Aorta (tissue), 5 donors: ENCODE data around the gene NTRK1. TPM values are rescaled to one million over a fixed set of nuclear protein-coding genes. Genes with fewer than 3 reads are reported as not detected.

ENCODE experiments used
- ATAC-seq: fragments of 200-7000 bp; cut with Tn5 transposase; one replicate; pipeline ENCODE4 v1.9.1; 2022; ENCODE audit warnings: moderate library complexity; ENCODE audit not compliant: low FRiP score
- DNase-seq, 2 donors: peaks; one replicate each; pipeline ENCODE4 v3.0.0-alpha.2; 2020
- H3K27ac ChIP-seq, 2 donors: one replicate each; pipeline ENCODE4 v1.5.1; 2013; ENCODE audit warnings: low read length in 2 of 2, mild to moderate bottlenecking in 2 of 2, moderate library complexity in 2 of 2, control low read depth in 1 of 2, inconsistent platforms in 1 of 2, low read depth in 1 of 2
- H3K27me3 ChIP-seq, 2 donors: one replicate each; pipeline ENCODE4 v1.6.1; 2013; ENCODE audit warnings: control low read depth in 1 of 2, low read length in 1 of 2, mild to moderate bottlenecking in 1 of 2, moderate library complexity in 1 of 2; ENCODE audit not compliant: insufficient read depth in 2 of 2, control insufficient read depth in 1 of 2
- H3K36me3 ChIP-seq, 2 donors: one replicate each; pipeline ENCODE4 v1.6.1; 2013; ENCODE audit warnings: control low read depth in 1 of 2, low read length in 1 of 2, mild to moderate bottlenecking in 1 of 2; ENCODE audit not compliant: insufficient read depth in 2 of 2, control insufficient read depth in 1 of 2
- H3K4me1 ChIP-seq, 2 donors: one replicate each; pipeline ENCODE4 v1.6.1; 2013; ENCODE audit warnings: low read length in 2 of 2, control low read depth in 1 of 2, mild to moderate bottlenecking in 1 of 2, moderate library complexity in 1 of 2; ENCODE audit not compliant: insufficient read depth in 2 of 2, control insufficient read depth in 1 of 2
- H3K4me3 ChIP-seq, 2 donors: one replicate each; pipeline ENCODE4 v1.5.1; 2013; ENCODE audit warnings: low read length in 2 of 2, control low read depth in 1 of 2, mild to moderate bottlenecking in 1 of 2
- H3K9me3 ChIP-seq: one replicate; pipeline ENCODE4 v1.6.1; 2013; ENCODE audit warnings: mild to moderate bottlenecking, low read length; ENCODE audit not compliant: control insufficient read depth
- WGBS, 2 donors: extraction: QIAGEN DNeasy Blood & Tissue Kit; methylation state at CpG; one replicate each; pipeline ENCODE4 v1.1.7; 2013; 5-methylcytosine and 5-hydroxymethylcytosine counted together
- intact Hi-C, 2 donors: fragments of 100-400 bp; cut with DNase I; formaldehyde crosslinking; loops; one replicate each; pipeline versions ENCODE4 v1.14.2 to v1.15.0; 2022
- polyA plus RNA-seq, 2 donors: library from polyadenylated mRNA; stranded (reverse); fragments of 200-250 nt; gene quantifications; one replicate each; pipeline ENCODE4 v1.2.3, GENCODE V29; 2013
- total RNA-seq, 2 donors: library from RNA; stranded (reverse); fragmentation: NEBNext Ultra II Directional; extraction: Animal tissue kit (Norgen Biotek cat#: 25700); gene quantifications; one replicate each; pipeline ENCODE4 v1.2.1, GENCODE V29; 2021
- donor health status: healthy with polysubstance abuse.
- donor health status: Bipolar disorder and iron deficiency.
- donor health status: DM: no; HTN: no; CAD: no.
- donor health status: DM: no; HTN: no; CAD: no.
- donor health status: DM: yes; HTN: yes; CAD: no.

The NTRK1 gene
- total and polyA plus RNA-seq, 4 donors = 0.50 to 3.5 (median 0.88) TPM

DNA sequence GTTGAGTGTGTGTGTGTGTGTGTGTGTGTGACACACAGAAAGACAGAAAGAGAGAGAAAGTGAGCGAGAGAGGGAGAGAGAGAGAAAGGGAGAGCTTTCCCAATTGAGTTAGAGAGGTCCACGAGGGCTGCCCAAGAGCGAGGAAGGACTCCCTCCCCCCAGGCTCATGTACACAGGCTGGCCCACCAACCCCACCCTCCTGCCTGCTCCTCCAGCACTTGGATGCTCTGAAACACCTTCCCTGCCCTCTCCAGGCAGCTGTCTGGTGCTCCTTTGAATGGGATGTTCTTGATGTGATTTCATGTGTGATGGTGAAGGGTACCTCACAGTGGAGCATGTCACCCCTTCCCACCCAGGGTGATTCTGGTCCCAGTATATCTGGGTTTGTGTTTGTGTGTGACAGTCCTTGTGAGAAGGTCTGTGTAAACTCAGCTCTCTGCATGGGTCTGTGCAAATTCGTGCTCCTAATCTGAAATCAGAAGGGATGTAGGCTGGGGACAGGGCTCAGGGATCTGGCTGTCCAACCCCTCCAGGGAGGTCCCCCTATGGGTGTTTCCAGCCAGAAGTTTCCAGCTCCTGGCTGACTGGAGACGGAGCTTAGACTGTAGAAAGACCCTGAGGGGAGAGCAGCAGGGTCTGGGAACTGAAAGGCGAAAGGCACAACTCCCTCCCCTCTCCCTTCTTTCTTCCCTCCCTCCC is 26.1 kb downstream of the NTRK1 start:
- intact Hi-C loops = loop anchor here (5.0 to 10.0 kb wide), 2 partner anchors 44 to 192 kb away; no protein-coding TSS in a partner anchor
- ATAC-seq = no peak

DNA sequence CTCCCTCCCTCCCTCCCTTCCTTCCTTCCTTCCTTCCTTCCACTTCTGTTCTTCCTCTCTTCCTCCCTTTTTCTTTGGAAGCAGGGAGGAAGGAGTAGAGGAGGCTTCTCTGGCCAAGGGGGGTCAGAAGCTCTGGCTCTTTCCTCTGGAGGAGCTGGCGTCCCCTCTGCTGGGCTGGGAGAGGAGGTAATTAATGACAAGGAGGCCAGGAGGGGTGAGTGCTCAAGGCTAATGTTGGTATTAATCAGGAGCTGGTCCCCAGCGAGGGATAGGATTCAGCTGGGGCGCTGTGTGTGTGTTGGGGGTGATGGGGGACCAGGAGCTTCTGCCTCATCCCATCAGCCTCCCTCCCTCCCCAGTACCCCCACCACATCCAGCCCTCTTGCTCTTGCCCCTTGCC is 26.7 kb downstream of the NTRK1 start:
- WGBS, 2 donors = 57% methylated on average over 3 of the region's 3 CpGs
- intact Hi-C loops = loop anchor here (5.0 to 10.0 kb wide), 2 partner anchors 45 to 193 kb away; no protein-coding TSS in a partner anchor

More for the DNA sequence above, 26.1 kb downstream of the NTRK1 start:
- H3K36me3 ChIP-seq = no peaks in the 10 kb centered on the region
- no peak overlapping the region for H3K27ac ChIP-seq
- 63 to 77% methylated on average over 6 of the region's 6 CpGs for WGBS, 2 donors
- H3K27me3 ChIP-seq = no peaks in the 10 kb centered on the region
- DNase-seq = no peak
- no peaks in the 10 kb centered on the region for H3K9me3 ChIP-seq
- no peaks in the 10 kb centered on the region for H3K4me1 ChIP-seq
- no peak overlapping the region for H3K4me3 ChIP-seq

DNA sequence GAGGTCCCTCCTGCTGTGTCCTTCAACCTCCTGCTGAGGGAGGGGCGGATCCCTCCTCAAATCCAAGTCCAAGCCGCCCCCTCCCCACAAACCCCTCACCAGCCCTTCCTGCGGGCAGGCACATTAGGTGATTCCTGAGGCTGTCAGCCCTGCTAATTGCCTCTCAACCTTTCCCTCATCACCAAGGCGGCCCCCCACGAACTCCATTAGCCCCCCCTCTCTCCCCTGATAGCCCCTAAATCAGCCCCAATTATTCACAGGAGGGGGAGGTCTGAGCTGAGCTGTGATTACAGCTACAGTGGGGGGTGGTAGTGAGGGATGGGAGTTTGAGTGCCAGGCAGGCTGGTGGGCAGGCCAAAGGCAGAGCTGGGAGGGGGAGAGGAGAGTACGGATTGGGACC is 27.1 kb downstream of the NTRK1 start:
- intact Hi-C loops = loop anchor here (5.0 to 10.0 kb wide), 2 partner anchors 45 to 193 kb away; no protein-coding TSS in a partner anchor
- Histone ChIP-seq H3K4me3 (no peak overlapping the region), H3K36me3 (no peaks in the 10 kb centered on the region), H3K27ac (no peak overlapping the region), H3K27me3 (no peaks in the 10 kb centered on the region), H3K4me1 (no peaks in the 10 kb centered on the region), H3K9me3 (no peaks in the 10 kb centered on the region)
- DNase-seq (no peak), ATAC-seq (no peak)
- WGBS, 2 donors = 46 to 61% methylated on average over 6 of the region's 6 CpGs

More for the DNA sequence above, 26.7 kb downstream of the NTRK1 start:
- H3K27me3 ChIP-seq = no peaks in the 10 kb centered on the region
- H3K36me3 ChIP-seq = no peaks in the 10 kb centered on the region
- ATAC-seq (no peak), DNase-seq (no peak)
- no peak overlapping the region for H3K27ac ChIP-seq
- H3K4me3 ChIP-seq = no peak overlapping the region
- no peaks in the 10 kb centered on the region for H3K9me3 ChIP-seq
- H3K4me1 ChIP-seq = no peaks in the 10 kb centered on the region

DNA sequence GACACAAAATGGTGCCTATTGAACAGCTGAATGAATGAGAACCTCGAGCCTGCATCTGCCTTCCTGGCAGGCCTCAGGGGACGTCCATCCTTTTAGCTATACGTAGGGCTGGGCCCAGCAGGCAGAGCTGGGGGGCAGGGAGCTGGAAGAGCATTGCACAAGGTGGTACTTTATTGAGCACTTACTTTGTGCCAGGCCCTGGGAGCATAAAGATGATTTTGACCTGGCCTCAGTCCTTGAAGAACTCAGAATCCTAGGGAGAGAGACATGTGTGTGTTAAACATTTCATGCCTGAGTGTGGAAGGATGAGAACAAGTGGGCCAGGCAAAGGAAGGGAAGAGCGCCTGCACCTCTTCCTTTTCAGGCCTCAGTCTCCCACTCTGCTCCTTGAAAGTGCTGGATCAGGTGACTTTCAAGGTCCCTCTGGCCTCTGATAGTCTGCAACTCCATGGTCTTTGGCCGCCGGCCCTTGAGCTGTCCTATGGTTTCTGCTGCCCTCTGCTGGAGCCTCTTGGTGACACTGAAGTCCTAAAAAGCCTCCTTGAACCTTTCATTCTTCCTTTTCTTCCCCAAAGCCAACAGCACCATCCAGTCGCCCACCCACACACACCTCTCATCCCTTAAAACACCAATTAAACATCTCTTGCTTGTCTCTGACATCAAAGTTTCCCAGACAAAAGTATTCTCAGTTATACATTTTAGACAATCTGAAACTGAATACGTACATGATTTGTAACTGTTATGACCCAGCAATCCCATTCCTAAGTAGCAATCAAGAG is 29.3 kb downstream of the NTRK1 start:
- H3K4me3 ChIP-seq = no peak overlapping the region
- intact Hi-C loops = loop anchor here (1.0 to 10.0 kb wide), 7 partner anchors 37 to 203 kb away; partner anchors contain the start of genes ISG20L2 (in 1 of the 2) and METTL25B (in 1 of the 2)
- no peak overlapping the region for H3K27ac ChIP-seq
- ATAC-seq (peak; percentile 69), DNase-seq (peak; percentile 86 to 92)
- no peaks in the 10 kb centered on the region for H3K27me3 ChIP-seq
- 44 to 49% methylated on average over 8 of the region's 8 CpGs for WGBS, 2 donors
- no peaks in the 10 kb centered on the region for H3K4me1 ChIP-seq
- no peaks in the 10 kb centered on the region for H3K36me3 ChIP-seq
- H3K9me3 ChIP-seq = no peaks in the 10 kb centered on the region

DNA sequence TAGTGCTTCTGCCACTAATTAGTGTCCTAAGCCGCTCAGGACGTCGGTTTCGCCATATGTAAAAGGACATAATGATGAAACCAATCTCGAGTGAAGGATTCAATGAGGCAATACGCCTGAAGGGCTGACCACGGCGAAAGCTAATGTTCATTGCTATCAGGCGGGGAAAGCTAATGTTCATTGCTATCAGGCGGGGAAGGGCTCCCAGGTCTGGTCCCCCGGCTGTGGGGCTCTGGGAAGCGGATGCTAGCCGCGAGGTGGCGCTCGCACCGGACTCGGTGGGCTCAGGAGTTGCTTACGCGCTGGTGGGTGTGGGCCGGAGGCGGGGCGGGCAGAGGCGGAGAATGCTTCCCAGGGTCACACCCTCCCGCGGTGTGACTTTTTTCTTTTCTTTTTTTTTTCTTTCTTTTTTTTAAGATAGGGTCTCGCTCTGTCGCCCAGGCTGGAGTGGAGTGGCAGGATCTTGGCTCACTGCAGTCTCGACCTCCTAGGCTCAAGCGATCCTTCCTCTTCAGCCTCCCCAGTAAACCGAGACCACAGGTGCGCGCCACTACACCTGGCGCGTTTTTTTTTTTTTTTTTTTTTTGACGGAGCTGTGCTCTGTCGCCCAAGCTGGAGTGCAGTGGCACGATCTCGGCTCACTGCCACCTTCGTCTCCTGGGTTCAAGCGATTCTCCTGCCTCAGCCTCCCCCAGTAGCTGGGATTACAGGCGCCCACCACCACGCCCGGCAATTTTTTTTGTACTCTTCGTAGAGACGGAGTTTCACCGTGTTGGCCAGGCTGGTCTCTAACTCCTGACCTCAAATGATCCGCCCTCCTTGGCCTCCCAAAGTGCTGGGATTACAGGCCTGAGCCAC is 31.8 kb downstream of the NTRK1 start:
- H3K27ac ChIP-seq = no peak overlapping the region
- no peaks in the 10 kb centered on the region for H3K36me3 ChIP-seq
- peak; percentile 94 to 98 for DNase-seq
- H3K4me1 ChIP-seq = no peaks in the 10 kb centered on the region
- intact Hi-C loops = loop anchor here in 1 of 2 donors (5.0 to 10.0 kb wide), 4 partner anchors 35 to 205 kb away; partner anchors contain the start of genes ISG20L2 and METTL25B
- no peaks in the 10 kb centered on the region for H3K27me3 ChIP-seq
- peak; percentile 92 for ATAC-seq
- no peak overlapping the region for H3K4me3 ChIP-seq
- H3K9me3 ChIP-seq = no peaks in the 10 kb centered on the region
- WGBS, 2 donors = 7 to 11% methylated on average over 45 to 48 of the region's 48 CpGs

DNA sequence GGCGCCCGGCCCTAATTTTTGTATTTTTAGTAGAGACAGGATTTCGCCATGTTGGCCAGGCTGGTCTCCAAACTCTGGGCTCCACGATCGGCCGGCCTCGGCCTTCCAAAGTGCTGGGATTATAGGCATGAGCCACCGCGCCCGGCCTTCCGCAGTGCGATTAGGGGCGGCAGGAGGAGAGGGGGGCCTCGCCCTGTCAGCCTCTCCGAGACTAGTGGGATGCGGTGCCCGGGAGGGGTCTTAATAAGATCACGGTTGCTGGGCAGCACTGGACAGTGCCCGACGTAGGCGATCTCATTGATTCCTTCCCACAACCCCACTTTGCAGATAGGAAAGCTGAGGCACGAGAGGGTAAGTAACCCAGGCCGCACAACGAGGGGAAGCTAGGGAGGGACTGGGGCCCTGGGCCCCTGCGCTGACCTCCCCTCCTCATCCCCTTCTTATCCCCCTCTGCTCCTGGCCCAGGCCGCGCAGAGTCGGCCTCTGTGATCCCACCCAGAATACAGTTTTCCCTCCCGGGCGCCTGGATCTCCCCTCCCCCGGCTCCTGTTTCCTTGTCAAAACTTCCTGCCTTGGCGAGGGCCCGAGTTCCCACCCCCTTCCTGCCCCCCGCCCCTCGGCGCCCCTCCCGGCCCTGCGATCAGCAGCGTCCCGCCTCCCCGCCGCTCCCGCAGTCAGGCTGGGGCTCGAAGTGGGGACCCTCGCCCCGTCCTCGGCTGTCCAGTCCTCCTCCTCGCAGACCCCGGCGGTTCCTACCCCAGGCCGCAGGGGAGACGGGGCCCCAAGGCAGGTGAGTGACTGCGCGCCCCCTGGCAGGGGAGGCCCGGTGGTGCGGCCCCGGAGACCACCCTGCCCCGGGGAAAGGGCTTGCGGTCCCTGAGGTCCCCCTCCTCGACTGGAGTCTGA is 32.6 kb downstream of the NTRK1 start, which contains the start of gene PEAR1:
Gene PEAR1 (plus strand): TSS at position 671 of the 906 bp plus-strand sequence. CDS start 10,209 bp downstream, outside the sequence.
- DNase-seq = no peak

DNA sequence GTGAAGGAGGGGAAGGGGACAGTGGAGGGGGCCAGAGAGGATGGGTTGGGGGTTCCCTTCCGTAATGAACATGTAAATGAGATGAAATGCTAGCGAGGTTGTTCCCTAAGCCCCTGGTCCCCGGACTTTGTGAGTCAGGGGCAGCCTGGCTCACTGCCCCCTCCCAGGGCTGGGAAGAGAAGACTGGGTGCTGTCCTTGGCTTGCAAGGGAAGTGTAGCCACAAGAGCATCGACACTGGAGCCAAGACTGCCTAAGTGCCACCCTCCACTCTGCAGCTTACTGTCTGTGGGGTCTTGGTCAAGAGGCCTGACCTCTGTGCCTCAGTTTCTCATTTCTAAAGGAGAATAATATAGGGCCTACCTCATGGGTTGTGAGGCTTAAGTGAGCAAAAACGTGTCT is 33.3 kb downstream of the NTRK1 start:
- no peaks in the 10 kb centered on the region for H3K4me1 ChIP-seq
- peak overlapping the region in 1 of 2 donors; percentile 49 for H3K27ac ChIP-seq
- H3K4me3 ChIP-seq = peak overlapping the region in 1 of 2 donors; percentile 24
- WGBS, 2 donors = 25 to 43% methylated on average over 5 of the region's 5 CpGs
- H3K9me3 ChIP-seq = no peaks in the 10 kb centered on the region
- DNase-seq (no peak), ATAC-seq (no peak)
- no peaks in the 10 kb centered on the region for H3K36me3 ChIP-seq
- intact Hi-C loops = loop anchor here in 1 of 2 donors (5.0 to 10.0 kb wide), 4 partner anchors 33 to 207 kb away; partner anchors contain the start of genes ISG20L2 and METTL25B
- no peaks in the 10 kb centered on the region for H3K27me3 ChIP-seq

More for the DNA sequence above, 32.6 kb downstream of the NTRK1 start, which contains the start of gene PEAR1:
- Histone ChIP-seq H3K27ac (peak within 1 kb of the TSS in 1 of 2 donors; percentile 49), H3K27me3 (no peaks in the 10 kb centered on the region), H3K4me1 (no peaks in the 10 kb centered on the region), H3K4me3 (peak within 1 kb of the TSS in 1 of 2 donors; percentile 24), H3K36me3 (no peaks in the 10 kb centered on the region), H3K9me3 (no peaks in the 10 kb centered on the region)
- peak; percentile 46 for ATAC-seq
- intact Hi-C loops = loop anchor here in 1 of 2 donors (5.0 to 10.0 kb wide), 4 partner anchors 34 to 206 kb away; partner anchors contain the start of genes ISG20L2 and METTL25B
- 26% methylated on average over 51 to 60 of the region's 60 CpGs for WGBS, 2 donors
